Eye (tissue), 1 donor: ENCODE results near the gene PARP12.

Experiments
- DNase-seq: peaks from one replicate; pipeline ENCODE4 v3.0.0-alpha.2; 2015

Gene PARP12

GRCh38 chr7:140009735-140010134, 53.0 kb downstream of the PARP12 start:
- no peak for DNase-seq

- DNase-seq = no peak
Measured at GRCh38 chr7:140008755-140009610, 53.8 kb downstream of the PARP12 start.

- no peak for DNase-seq
Measured at GRCh38 chr7:140007051-140007690, 55.6 kb downstream of the PARP12 start.

GRCh38 chr7:140006600-140006999, 56.2 kb downstream of the PARP12 start:
- DNase-seq = no peak

GRCh38 chr7:140005754-140006503, 56.8 kb downstream of the PARP12 start:
- DNase-seq = peak; percentile 18

GRCh38 chr7:140005341-140005740, 57.4 kb downstream of the PARP12 start:
- DNase-seq = no peak

- no peak for DNase-seq
Measured at GRCh38 chr7:140004672-140005071, 58.1 kb downstream of the PARP12 start.

- DNase-seq = peak; percentile 83
Measured at GRCh38 chr7:140003913-140004382, 58.8 kb downstream of the PARP12 start.

- no peak for DNase-seq
Measured at GRCh38 chr7:140000666-140001268, 62.0 kb downstream of the PARP12 start.

GRCh38 chr7:139999516-139999915, 63.2 kb downstream of the PARP12 start:
- DNase-seq = peak; percentile 40

- DNase-seq = no peak
Measured at GRCh38 chr7:139998572-139998971, 64.2 kb downstream of the PARP12 start.

- DNase-seq = peak; percentile 41
Measured at GRCh38 chr7:139995017-139995915, 67.5 kb downstream of the PARP12 start.

- no peak for DNase-seq
Measured at GRCh38 chr7:139994356-139994755, 68.4 kb downstream of the PARP12 start.

GRCh38 chr7:139993592-139993991, 69.2 kb downstream of the PARP12 start:
- DNase-seq = no peak

GRCh38 chr7:139993169-139993568, 69.6 kb downstream of the PARP12 start:
- no peak for DNase-seq

- peak; percentile 16 for DNase-seq
Measured at GRCh38 chr7:139992353-139993044, 70.3 kb downstream of the PARP12 start.

- DNase-seq = no peak
Measured at GRCh38 chr7:139991911-139992310, 70.8 kb downstream of the PARP12 start.

- DNase-seq = no peak
Measured at GRCh38 chr7:139991269-139991666, 71.5 kb downstream of the PARP12 start.

GRCh38 chr7:139990571-139991268, 72.0 kb downstream of the PARP12 start:
- no peak for DNase-seq

GRCh38 chr7:139990142-139990535, 72.6 kb downstream of the PARP12 start:
- DNase-seq = no peak
